Measurements from ENCODE around the gene DCC. TPM values are rescaled to one million over a fixed set of nuclear protein-coding genes. Genes with fewer than 3 reads are reported as not detected.

DCC gene
- total RNA-seq, 1 experiment from 2014 or later = 0.72 TPM

- no peaks in the 10 kb centered on the region for H3K9me3 Mint-ChIP-seq
- H3K27me3 Mint-ChIP-seq (ENCODE audit: low read depth) = peaks cover 10% of the 10 kb centered on the region
- H3K36me3 Mint-ChIP-seq = no peaks in the 10 kb centered on the region
- no peak overlapping the region for H3K27ac Mint-ChIP-seq
- H3K4me1 Mint-ChIP-seq = no peaks in the 10 kb centered on the region
- ATAC-seq = no peak
- H3K4me3 Mint-ChIP-seq = no peak overlapping the region
- POLR2A ChIA-PET = no interaction called here
- DNase-seq (ENCODE audit: low spot score) = no peak
- TF ChIP-seq GRHL2 (CRISPR knock-in tag; IDR thresholded peaks at IDR 0.05; ENCODE audit: insufficient replicate concordance, severe bottlenecking) (no peak), ATF1 (CRISPR knock-in tag; IDR thresholded peaks at IDR 0.05) (no peak), ETV6 (CRISPR knock-in tag; IDR thresholded peaks at IDR 0.05) (no peak), PRRX2 (CRISPR knock-in tag; IDR thresholded peaks at IDR 0.05) (no peak), CDX4 (CRISPR knock-in tag; IDR thresholded peaks at IDR 0.05; ENCODE audit: borderline replicate concordance) (no peak), ZNF138 (CRISPR knock-in tag; conservative IDR thresholded peaks at IDR 0.05) (no peak)
- CTCF ChIA-PET = no interaction called here
These were observed 475.7 kb downstream of the DCC start for GRCh38 chr18:52815651-52816050.

- DNase-seq (ENCODE audit: low spot score) = no peak
- CTCF ChIA-PET = no interaction called here
- H3K36me3 Mint-ChIP-seq = no peaks in the 10 kb centered on the region
- POLR2A ChIA-PET = no interaction called here
- H3K27me3 Mint-ChIP-seq (ENCODE audit: low read depth) = peaks cover 14% of the 10 kb centered on the region
- no peak for ATAC-seq
- H3K9me3 Mint-ChIP-seq = no peaks in the 10 kb centered on the region
- TF ChIP-seq RELA (CRISPR knock-in tag; IDR thresholded peaks at IDR 0.05; ENCODE audit: borderline replicate concordance) (no peak), NR1H2 (CRISPR knock-in tag; IDR thresholded peaks at IDR 0.05) (no peak), IRF2 (CRISPR knock-in tag; IDR thresholded peaks at IDR 0.05; ENCODE audit: borderline replicate concordance, low read depth) (no peak), SP1 (CRISPR knock-in tag; conservative IDR thresholded peaks at IDR 0.05) (no peak), CREM (CRISPR knock-in tag; IDR thresholded peaks at IDR 0.05) (no peak), TEAD4 (CRISPR knock-in tag; IDR thresholded peaks at IDR 0.05) (no peak), USF2 (CRISPR knock-in tag; IDR thresholded peaks at IDR 0.05) (no peak), CTCF (IDR thresholded peaks at IDR 0.05) (no peak), ZNF416 (CRISPR knock-in tag; IDR thresholded peaks at IDR 0.05) (no peak), ATF6 (CRISPR knock-in tag; IDR thresholded peaks at IDR 0.05) (no peak), ZNF219 (CRISPR knock-in tag; IDR thresholded peaks at IDR 0.05; ENCODE audit: borderline replicate concordance) (no peak), TEAD1 (CRISPR knock-in tag; IDR thresholded peaks at IDR 0.05) (no peak), E2F4 (CRISPR knock-in tag; IDR thresholded peaks at IDR 0.05; ENCODE audit: borderline replicate concordance, low read depth) (no peak), E2F5 (CRISPR knock-in tag; IDR thresholded peaks at IDR 0.05) (no peak)
- no peaks in the 10 kb centered on the region for H3K4me1 Mint-ChIP-seq
- H3K4me3 Mint-ChIP-seq = no peak overlapping the region
- H3K27ac Mint-ChIP-seq = no peak overlapping the region
These were observed 476.1 kb downstream of the DCC start for GRCh38 chr18:52816121-52816520.
